Activated T-helper 2 cell treated with anti-CD3 and anti-CD28 coated beads, Interferon-gamma antibody, Interleukin-2, Interleukin-4, amounts not matched to agents 10 μg/mL and 5 μg/mL and 100 μg/mL, durations not matched to agents 14 hours and 24 hours and 36 hours (primary cell): ENCODE results near the gene UBA3. TPM values are rescaled to one million over a fixed set of nuclear protein-coding genes. Genes with fewer than 3 reads are reported as not detected.

Source experiments
- DNase-seq: peaks from one replicate; pipeline ENCODE4 v3.0.0; 2021; ENCODE audit warnings: low spot score
- H3K27ac Mint-ChIP-seq: one replicate; pipeline ENCODE4 v1.8.0; 2021; ENCODE audit warnings: mixed read lengths
- H3K27me3 Mint-ChIP-seq: one replicate; pipeline ENCODE4 v1.8.0; 2021; ENCODE audit warnings: low read depth, mixed read lengths
- H3K36me3 Mint-ChIP-seq: one replicate; pipeline ENCODE4 v1.8.0; 2021; ENCODE audit warnings: low read depth, mixed read lengths
- H3K4me1 Mint-ChIP-seq: one replicate; pipeline ENCODE4 v1.8.0; 2021; ENCODE audit warnings: low read depth, mixed read lengths
- H3K4me3 Mint-ChIP-seq: one replicate; pipeline ENCODE4 v1.8.0; 2021; ENCODE audit warnings: low read depth, mild to moderate bottlenecking, moderate library complexity, mixed read lengths
- H3K9me3 Mint-ChIP-seq: one replicate; pipeline ENCODE4 v1.8.0; 2021; ENCODE audit warnings: mixed read lengths
- intact Hi-C: fragments of 100-400 bp; cut with micrococcal nuclease; formaldehyde crosslinking; loops from one replicate; pipeline ENCODE4 v1.15.1; 2023
- total RNA-seq: library from RNA; stranded (reverse); gene quantifications from 2 replicates; pipeline ENCODE4 v1.2.3, GENCODE V29; 2022

The UBA3 gene
- total RNA-seq, 1 donor from 2014 or later = 95.8 TPM

GRCh38 chr3:69116162-69116561 lies 36.0 kb upstream of the UBA3 start:
- no peak overlapping the region for H3K4me3 Mint-ChIP-seq
- no peaks in the 10 kb centered on the region for H3K36me3 Mint-ChIP-seq
- intact Hi-C loops = no loop called here
- DNase-seq = no peak
- H3K9me3 Mint-ChIP-seq = no peaks in the 10 kb centered on the region
- peaks cover 1% of the 10 kb centered on the region for H3K27me3 Mint-ChIP-seq
- no peak overlapping the region for H3K27ac Mint-ChIP-seq
- peaks cover 4% of the 10 kb centered on the region for H3K4me1 Mint-ChIP-seq

DNA sequence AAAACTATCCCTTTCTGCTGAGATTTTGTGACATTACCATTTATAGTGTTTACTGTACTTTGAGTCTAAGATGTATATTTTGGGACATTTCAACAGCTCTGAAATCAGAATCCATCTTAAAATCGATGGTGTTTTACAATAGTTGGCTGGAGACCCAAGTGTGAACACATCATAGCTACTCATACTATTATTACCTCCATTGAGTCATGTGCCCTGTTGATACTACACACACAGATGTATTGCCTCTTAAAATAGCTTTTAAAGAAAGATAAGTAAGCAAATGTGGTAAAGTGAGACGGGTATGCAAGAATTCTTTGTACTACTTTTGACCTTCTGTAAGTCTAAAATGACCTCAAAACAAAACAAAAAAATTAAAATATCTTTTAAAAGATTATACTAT lies 35.6 kb upstream of the UBA3 start:
- Mint-ChIP-seq H3K27me3 (peaks cover 1% of the 10 kb centered on the region), H3K9me3 (no peaks in the 10 kb centered on the region), H3K36me3 (no peaks in the 10 kb centered on the region), H3K27ac (no peak overlapping the region), H3K4me1 (peaks cover under 1% of the 10 kb centered on the region), H3K4me3 (no peak overlapping the region)
- no peak for DNase-seq
- intact Hi-C loops = no loop called here

GRCh38 chr3:69113536-69113935 lies 33.4 kb upstream of the UBA3 start:
- Mint-ChIP-seq H3K36me3 (no peaks in the 10 kb centered on the region), H3K27ac (no peak overlapping the region), H3K4me3 (no peak overlapping the region), H3K4me1 (peaks cover 3% of the 10 kb centered on the region), H3K9me3 (no peaks in the 10 kb centered on the region), H3K27me3 (no peaks in the 10 kb centered on the region)
- intact Hi-C loops = no loop called here
- DNase-seq = no peak

DNA sequence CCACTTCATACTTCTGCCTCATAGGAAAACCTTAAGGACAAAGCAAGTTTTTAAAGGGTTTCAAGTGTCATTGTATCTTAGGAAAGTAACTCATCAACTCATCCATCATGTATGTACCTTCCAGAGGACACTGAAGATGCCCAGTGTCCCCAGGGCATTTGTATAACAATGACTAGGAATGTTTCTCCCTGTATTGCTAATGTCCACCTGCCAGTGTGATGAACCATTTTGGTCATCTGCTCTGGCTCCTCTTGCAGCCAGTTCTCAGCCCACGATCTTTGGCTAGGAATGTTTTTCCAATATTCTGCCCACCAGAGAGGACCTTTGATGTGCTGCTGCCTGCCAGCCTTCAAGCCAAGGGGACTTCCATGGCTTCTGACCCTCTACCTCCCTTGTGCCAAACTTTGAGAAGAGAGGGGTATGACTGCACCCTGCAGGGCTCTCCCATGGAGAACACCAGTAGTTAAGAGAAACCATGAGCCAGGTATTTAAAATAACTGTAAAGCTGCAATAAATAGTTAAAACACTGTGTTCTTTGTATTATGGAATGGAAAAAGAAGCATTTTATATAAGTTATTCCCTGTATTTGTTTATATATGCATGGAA lies 30.9 kb upstream of the UBA3 start:
- no peak overlapping the region for H3K27ac Mint-ChIP-seq
- H3K9me3 Mint-ChIP-seq = no peaks in the 10 kb centered on the region
- H3K27me3 Mint-ChIP-seq = no peaks in the 10 kb centered on the region
- H3K4me3 Mint-ChIP-seq = no peak overlapping the region
- peaks cover 9% of the 10 kb centered on the region for H3K36me3 Mint-ChIP-seq
- peaks cover 9% of the 10 kb centered on the region for H3K4me1 Mint-ChIP-seq
- DNase-seq = no peak
- intact Hi-C loops = no loop called here

DNA sequence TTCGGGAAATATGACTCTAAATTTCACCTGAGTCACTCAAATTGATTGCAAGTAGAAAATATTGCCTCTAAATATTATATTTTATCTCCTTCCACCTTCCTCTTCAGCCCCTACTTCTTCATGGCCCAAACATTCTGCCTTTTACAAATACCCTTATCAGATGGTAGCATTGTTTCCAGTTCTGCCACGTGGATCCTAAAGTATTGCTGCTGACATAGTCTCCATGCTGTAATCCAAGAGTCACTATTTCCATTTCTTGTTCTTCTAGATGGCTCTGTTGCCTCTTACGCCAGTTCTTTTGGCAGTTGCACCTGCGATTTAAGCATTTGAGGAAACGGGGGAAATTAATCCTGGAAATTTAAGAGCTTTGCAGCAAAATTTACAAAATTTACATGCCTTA lies 28.6 kb upstream of the UBA3 start:
- no peaks in the 10 kb centered on the region for H3K9me3 Mint-ChIP-seq
- peaks cover 25% of the 10 kb centered on the region for H3K36me3 Mint-ChIP-seq
- DNase-seq = no peak
- H3K4me3 Mint-ChIP-seq = no peak overlapping the region
- no peaks in the 10 kb centered on the region for H3K27me3 Mint-ChIP-seq
- H3K4me1 Mint-ChIP-seq = peaks cover 14% of the 10 kb centered on the region
- no peak overlapping the region for H3K27ac Mint-ChIP-seq
- intact Hi-C loops = loop anchor here (5.0 kb wide), 1 partner anchor 42 kb away; no protein-coding TSS in a partner anchor

DNA sequence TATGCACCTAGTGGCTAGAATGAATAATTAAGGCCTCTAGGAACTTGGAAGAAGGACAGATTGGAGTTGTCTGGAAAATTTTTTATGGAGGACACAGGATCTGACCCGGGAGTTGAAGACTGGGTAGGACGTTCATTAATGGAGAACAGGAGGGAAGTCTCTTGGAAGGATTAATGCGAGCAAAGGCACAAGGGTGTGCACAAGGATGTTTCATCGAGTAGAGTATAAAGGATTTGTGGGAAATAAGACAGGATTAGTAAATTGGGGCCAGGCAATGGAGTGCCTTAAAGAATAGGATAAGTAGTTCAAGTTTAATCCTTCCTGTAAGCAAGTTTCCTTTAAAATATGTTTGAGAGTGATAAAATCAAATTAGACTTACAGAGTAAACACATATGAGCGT lies 27.7 kb upstream of the UBA3 start:
- no peak for DNase-seq
- H3K36me3 Mint-ChIP-seq = peaks cover 34% of the 10 kb centered on the region
- H3K4me3 Mint-ChIP-seq = no peak overlapping the region
- no peak overlapping the region for H3K27ac Mint-ChIP-seq
- H3K27me3 Mint-ChIP-seq = no peaks in the 10 kb centered on the region
- intact Hi-C loops = loop anchor here (5.0 kb wide), 1 partner anchor 41 kb away; no protein-coding TSS in a partner anchor
- H3K9me3 Mint-ChIP-seq = no peaks in the 10 kb centered on the region
- H3K4me1 Mint-ChIP-seq = peaks cover 20% of the 10 kb centered on the region

DNA sequence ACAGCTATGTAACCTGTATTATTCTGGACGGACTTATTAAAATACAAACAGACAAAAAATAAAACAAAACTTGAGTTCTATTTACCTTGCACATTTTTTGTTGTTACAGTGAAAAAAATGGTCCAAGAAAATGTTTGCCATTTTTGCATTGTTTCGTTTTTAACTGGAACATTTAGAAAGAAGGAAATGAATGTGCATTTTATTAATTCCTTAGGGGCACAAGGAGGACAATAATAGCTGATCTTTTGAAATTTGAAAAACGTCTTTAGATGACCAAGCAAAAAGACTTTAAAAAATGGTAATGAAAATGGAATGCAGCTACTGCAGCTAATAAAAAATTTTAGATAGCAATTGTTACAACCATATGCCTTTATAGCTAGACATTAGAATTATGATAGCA lies 25.2 kb upstream of the UBA3 start:
- Mint-ChIP-seq H3K27ac (no peak overlapping the region), H3K4me3 (no peak overlapping the region), H3K9me3 (no peaks in the 10 kb centered on the region), H3K4me1 (peaks cover 27% of the 10 kb centered on the region), H3K36me3 (peaks cover 51% of the 10 kb centered on the region), H3K27me3 (no peaks in the 10 kb centered on the region)
- intact Hi-C loops = loop anchor here (5.0 kb wide), 1 partner anchor 38 kb away; no protein-coding TSS in a partner anchor
- no peak for DNase-seq

- Mint-ChIP-seq H3K27me3 (no peaks in the 10 kb centered on the region), H3K4me1 (peaks cover 29% of the 10 kb centered on the region), H3K9me3 (no peaks in the 10 kb centered on the region), H3K27ac (no peak overlapping the region), H3K36me3 (peaks cover 58% of the 10 kb centered on the region), H3K4me3 (no peak overlapping the region)
- intact Hi-C loops = no loop called here
- DNase-seq = no peak
Observed at GRCh38 chr3:69104586-69104985, 24.4 kb upstream of the UBA3 start.

- intact Hi-C loops = no loop called here
- Mint-ChIP-seq H3K27me3 (no peaks in the 10 kb centered on the region), H3K36me3 (peaks cover 67% of the 10 kb centered on the region), H3K4me1 (peaks cover 30% of the 10 kb centered on the region), H3K4me3 (no peak overlapping the region), H3K27ac (no peak overlapping the region), H3K9me3 (no peaks in the 10 kb centered on the region)
- DNase-seq = no peak
Observed at GRCh38 chr3:69103123-69103522, 23.0 kb upstream of the UBA3 start.

DNA sequence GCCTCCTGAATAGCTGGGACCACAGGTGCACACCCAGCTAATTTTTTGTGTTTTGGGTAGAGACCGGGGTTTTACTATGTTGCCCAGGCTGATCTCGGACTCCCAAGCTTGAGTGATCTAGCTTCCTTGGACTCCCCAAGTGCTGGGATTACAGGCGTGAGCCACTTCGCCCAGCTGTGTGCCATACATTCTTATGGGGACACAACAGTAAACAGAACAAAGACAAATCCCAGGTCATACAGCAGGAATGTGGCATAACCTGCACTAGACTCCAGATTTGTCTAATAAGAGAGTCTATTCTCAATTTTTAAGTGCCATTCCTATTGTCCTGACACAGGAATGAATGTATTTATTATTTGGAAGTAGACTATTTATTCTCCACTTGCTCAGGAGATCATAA lies 22.2 kb upstream of the UBA3 start:
- Mint-ChIP-seq H3K9me3 (no peaks in the 10 kb centered on the region), H3K27ac (peak overlapping the region; percentile 17), H3K27me3 (no peaks in the 10 kb centered on the region), H3K4me3 (no peak overlapping the region), H3K36me3 (peaks cover 67% of the 10 kb centered on the region), H3K4me1 (peaks cover 31% of the 10 kb centered on the region)
- DNase-seq = no peak
- intact Hi-C loops = no loop called here

GRCh38 chr3:69099576-69099975 lies 19.4 kb upstream of the UBA3 start:
- Mint-ChIP-seq H3K9me3 (no peaks in the 10 kb centered on the region), H3K4me1 (peaks cover 47% of the 10 kb centered on the region), H3K36me3 (peaks cover 79% of the 10 kb centered on the region), H3K4me3 (no peak overlapping the region), H3K27ac (peak overlapping the region; percentile 59), H3K27me3 (no peaks in the 10 kb centered on the region)
- intact Hi-C loops = loop anchor here (5.0 kb wide), 1 partner anchor 183 kb away; no protein-coding TSS in a partner anchor
- no peak for DNase-seq

DNA sequence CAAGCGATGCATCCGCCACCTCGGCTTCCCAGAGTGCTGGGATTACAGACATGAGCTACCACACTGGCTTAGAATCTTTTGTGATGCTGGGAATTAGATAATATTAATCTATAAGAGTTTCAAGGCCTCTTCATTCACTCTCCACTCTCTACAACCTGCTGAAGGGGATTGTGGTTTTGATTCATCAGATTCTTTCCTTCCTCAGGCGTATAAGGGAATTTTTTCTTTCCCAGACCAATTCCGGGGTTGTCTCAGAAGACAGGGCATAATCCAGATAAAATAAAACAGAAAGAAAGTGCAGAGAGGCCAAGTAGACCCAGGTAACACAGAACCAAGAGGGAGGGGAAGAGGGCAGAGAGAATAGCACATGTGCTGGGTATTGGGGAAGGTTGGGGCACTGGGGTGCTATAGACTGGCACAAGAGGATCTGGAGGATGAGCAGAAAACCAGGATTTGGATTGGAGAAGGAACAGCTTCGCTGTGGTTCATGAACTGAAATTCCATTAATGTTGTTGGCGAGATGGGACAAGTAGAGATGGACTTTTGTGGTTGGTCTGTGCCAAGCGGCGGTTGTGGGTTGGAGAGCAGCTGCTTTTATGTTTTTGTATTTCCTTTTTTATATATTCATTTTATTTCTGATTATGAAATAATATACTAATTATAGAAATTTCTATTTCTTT lies 17.4 kb upstream of the UBA3 start:
- DNase-seq = no peak
- Mint-ChIP-seq H3K27me3 (no peaks in the 10 kb centered on the region), H3K9me3 (no peaks in the 10 kb centered on the region), H3K4me3 (no peak overlapping the region), H3K4me1 (peaks cover 54% of the 10 kb centered on the region), H3K36me3 (peaks cover 72% of the 10 kb centered on the region), H3K27ac (peak overlapping the region; percentile 31)
- intact Hi-C loops = loop anchor here (5.0 kb wide), 1 partner anchor 185 kb away; no protein-coding TSS in a partner anchor

DNA sequence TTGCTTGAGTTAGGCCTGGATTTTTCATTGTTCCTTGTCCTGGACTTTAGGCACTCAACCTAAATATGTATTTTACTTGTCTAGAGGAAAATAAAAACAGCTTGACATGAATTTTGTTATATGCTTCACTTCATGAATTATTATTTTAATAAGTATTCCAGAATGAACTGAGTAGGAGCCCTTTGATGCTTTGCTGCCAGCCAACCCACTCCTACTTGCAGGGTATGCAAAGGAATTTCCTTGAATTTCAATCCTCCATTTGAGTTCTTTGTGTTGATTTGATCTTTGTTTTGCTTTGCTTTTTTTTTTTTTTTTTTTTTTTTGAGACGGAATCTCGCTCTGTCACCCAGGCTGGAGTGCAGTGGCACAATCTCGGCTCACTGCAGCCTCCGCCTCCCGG lies 16.1 kb upstream of the UBA3 start:
- Mint-ChIP-seq H3K27ac (peak overlapping the region; percentile 89), H3K36me3 (peaks cover 72% of the 10 kb centered on the region), H3K4me1 (peaks cover 57% of the 10 kb centered on the region), H3K27me3 (no peaks in the 10 kb centered on the region), H3K4me3 (no peak overlapping the region), H3K9me3 (no peaks in the 10 kb centered on the region)
- no peak for DNase-seq
- intact Hi-C loops = loop anchor here (5.0 kb wide), 1 partner anchor 186 kb away; no protein-coding TSS in a partner anchor
